Renal cortical epithelial cell (primary cell): ENCODE results near the gene PPL. TPM values are rescaled to one million over a fixed set of nuclear protein-coding genes. Genes with fewer than 3 reads are reported as not detected.
"Not testable (repeated sequence)": the region's sequence is repeated elsewhere in the genome, so short reads cannot be mapped to it uniquely, and the experiment has no call there.

Source experiments
- DNase-seq: peaks from one replicate; pipeline ENCODE4 v3.0.0-alpha.2; 2011; ENCODE audit warnings: low read depth
- total RNA-seq: library from RNA; depleted of rRNA; stranded (reverse); fragments of >200 nt; gene quantifications from 2 replicates; pipeline ENCODE4 v1.2.3, GENCODE V29; 2014

Gene PPL
- total RNA-seq, 1 donor from 2014 or later: 35.4 TPM

DNA sequence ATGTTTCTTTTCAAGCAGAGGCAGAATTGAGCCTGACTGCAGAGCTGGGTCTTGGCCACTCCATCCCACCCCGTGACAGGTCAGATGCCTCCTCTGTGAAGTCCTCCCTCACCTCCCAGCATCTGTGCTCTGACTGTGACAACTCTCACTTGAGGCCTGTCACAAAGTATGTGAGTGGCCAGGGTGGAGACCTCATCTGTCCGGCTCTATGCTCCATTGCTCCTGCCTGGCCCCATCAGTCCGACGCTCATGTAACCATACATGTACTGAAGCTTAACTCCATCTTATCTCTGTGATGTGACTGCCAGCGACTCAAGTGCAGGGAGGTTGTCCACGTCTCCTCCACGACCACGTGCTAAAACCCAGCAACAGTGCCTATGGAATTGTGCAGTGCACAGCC, 3.5 kb downstream of the PPL start:
- DNase-seq: no peak

DNA sequence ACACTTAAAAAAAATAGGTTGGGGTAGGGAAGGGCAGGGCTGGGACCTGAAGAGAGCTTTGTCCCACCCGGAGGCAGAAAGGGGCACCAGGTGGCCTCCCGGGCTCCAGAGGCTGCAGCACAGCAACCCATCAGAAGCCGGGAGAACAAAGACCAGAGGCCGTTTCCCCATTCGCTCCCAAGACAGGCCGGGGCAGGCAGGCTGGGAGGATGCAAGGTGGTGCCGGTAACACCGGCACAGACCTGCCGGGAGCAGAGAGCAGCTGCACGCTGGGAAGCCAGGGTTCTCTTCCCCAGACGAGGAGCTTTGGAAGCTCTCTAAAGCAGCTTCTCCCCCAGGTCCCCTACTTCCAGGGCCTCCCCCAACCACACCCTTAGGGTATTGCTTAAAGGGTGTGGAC, 5.6 kb downstream of the PPL start:
- DNase-seq: no peak

DNA sequence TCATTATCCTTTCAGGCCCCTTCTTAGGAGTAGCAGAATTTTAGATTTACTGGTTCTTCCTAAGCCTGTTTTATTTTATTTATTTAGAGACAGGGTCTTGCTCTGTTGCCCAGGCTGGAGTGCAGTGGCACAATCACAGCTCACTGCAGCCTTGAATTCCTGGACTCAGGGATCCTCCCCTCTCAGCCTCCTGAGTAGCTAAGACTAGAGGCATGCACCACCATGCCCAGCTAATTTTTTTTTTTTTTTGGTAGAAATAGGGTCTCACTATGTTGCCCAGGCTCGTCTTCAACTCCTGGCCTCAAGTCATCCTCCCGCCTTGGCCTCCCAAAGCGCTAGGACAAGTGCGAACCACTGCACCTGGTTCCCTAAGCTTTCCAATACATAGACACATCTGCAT, 7.3 kb downstream of the PPL start:
- DNase-seq: not testable (repeated sequence)

DNA sequence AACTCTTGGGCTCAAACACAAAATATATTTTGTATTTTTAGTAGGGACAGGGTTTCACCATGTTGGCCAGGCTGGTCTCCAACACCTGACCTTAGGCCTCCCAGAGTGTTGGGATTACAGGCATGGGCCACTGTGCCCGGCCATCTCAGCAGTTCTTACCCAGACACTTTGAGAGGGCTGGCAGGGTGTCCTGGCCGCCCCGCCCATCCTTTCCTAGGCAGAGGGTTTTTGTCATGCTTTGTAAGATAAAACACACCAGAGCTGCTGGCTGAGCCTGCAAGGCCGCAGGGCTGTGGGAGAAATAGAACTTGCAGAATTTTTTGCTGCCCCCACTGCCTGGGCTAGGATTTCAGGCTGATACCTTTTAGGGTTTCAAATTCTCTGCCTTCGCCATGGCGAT, 8.7 kb downstream of the PPL start:
- no peak for DNase-seq

DNA sequence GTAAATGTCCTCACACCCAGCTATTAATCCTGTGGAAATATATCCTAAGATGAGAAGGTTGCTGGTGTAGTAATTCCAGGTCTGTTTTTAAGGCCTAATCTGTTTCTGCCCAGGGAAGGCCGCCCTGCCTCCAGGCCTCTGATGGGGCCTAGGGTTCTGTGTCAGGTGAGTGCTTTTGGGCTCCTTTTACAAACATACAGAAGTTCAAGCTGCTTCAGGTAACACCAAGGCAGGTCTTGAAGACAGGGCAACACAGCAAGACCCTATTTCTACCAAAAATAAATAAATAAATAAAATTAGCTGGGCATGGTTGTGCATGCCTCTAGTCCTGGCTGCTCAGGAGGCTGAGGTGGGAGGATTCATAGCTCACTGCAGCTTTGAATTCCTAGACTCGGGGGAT, 9.3 kb downstream of the PPL start:
- no peak for DNase-seq

DNA sequence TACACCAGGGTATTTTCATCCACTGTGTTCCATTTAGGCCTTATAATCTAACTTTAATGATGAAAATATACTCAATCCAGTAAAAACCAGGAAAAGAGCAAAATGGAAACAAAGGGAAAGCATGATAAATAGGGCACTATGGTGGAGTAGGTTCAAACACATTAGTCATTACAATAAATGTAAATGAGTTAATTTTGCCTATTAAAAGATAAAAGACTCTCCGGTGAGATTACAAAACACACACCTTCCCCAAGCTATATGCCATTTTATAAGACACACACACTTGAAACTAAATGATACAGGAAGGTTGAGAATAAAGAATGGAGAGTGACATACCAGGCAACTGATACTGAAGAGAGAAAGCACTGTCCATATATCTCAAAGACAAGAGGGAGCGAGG, 10.0 kb downstream of the PPL start:
- DNase-seq: no peak

DNA sequence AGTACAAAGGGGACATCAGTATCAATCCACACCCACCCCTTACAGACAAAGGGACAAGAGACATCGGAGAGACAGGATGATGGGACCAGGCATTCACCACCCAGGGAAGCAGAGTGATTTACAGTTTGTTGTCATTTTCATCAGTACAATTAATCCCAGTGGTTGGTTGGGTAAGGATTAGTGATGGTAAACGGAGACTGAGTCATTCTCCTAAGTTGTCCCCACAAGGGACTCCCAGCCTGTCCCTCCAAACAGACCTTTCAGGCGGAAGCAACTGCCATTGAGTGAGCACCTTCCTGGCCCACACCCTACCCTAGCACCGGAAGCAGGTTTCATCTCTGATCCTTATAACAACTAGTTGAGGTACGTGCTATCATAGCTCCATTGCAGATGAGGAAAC, 11.2 kb downstream of the PPL start:
- no peak for DNase-seq

DNA sequence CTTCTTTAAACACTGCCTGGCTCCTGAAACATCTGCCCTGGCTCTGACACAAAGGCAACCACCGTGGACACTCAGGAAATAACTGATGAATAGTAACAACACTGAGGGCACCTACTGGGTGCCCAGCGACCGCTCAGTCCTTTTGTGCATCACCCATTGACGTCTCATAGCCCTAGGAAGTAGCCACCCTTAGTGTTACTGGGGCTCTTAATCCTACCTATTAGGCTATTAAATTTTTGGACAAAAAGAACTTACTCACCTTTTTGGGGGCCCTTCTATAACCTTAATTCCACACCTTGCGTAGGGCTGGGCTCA, 11.7 kb downstream of the PPL start:
- no peak for DNase-seq

DNA sequence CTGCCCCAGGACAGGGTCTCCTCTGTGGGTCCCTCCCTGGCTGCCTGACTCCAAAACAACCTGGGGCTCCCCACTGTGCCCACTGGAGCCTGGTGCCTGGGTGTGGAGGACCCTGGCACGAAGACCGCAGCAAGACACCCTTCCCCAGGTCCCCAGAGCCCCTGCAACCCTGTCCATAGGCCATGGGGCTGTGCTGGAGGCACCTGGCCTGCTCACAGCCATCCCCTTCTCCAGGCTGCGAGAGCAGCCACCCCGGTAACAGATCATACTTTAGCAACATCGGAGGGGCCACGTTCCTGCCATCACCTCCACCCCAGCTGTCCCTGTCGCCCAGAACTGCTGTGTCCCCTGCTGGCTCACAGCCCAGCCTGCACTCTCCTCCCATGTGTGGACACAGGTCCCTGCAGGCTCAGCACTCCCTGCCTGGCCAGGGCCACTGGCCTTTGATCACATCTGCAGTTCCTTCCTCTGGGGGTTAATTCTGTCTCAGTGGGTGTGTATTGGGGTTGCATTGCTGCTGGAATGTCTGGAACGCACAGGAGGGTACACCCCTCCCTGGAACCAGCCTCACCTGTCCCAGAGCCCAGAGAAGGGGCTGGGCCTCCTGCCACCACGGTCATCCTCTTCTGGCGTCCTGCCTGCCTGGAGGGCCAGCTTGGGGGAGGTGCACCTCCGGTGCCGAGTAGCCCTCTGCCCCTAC, 12.2 kb downstream of the PPL start:
- peak; percentile 52 for DNase-seq

DNA sequence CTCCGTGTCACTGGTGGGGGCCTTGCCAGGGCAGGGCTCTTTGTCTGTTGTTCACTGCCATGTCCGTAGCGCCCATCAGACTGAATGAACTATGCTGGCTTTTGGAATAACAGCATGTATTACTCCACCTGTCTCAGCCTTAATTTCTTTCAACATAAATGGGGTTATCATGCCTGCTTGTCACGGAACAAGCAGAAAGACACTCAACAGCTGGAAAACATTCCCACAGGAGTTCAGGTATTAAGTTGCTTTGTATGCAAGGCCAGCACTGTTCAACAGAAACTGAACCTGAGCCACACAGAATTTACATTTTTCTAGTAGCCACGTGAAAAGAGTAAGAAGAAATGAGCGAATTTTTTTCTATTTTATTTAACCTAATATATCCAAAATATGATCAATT, 13.1 kb downstream of the PPL start:
- DNase-seq: no peak

DNA sequence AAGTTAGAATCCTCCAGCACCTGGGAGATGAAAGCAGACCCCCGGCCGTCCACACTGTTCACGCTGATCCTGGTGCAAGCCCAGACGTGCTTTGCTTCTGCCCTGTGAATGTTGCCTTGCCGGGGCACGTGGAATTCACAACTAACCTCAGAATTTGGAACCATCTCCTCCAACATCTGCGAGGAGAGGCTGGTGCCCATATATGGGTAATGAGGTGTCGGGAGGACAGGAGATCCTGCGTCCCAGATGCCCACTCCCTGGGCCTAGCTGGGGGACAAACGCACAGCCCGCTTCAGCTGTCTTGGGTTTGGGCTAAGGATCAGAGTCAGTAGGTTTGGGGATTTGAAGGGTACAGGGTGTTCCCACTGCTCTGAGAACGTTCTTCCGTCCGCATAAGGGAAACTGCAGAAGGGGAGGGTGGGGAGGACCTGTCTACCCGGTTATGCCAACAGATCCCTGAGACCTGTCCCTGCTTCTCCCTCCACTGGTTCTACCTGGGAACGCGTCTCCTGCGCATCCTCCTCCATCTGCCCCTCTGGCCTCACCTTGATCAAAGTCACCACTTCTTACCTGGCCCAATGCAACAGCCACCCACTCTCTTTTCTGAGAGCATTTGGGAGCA, 14.1 kb downstream of the PPL start:
- no peak for DNase-seq

DNA sequence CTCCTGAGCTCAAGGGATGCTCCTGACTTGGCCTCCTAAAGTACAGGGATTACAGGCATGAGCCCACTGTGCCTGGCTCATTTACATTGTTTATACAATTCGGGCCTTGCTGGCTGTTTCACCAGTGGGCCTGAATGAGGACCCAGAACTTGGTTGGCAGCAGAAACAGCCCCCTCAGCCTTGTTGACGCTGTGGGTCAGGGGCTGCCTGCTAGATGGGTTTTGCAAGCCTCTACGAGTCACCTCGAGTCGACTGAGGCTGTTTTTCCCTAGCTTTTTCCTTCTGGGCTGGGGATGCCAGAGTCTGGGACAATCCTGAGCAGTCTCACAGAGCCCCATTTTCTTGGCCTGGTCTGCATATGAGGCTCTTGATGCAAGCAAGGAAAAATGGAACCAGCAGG, 16.1 kb downstream of the PPL start:
- no peak for DNase-seq

DNA sequence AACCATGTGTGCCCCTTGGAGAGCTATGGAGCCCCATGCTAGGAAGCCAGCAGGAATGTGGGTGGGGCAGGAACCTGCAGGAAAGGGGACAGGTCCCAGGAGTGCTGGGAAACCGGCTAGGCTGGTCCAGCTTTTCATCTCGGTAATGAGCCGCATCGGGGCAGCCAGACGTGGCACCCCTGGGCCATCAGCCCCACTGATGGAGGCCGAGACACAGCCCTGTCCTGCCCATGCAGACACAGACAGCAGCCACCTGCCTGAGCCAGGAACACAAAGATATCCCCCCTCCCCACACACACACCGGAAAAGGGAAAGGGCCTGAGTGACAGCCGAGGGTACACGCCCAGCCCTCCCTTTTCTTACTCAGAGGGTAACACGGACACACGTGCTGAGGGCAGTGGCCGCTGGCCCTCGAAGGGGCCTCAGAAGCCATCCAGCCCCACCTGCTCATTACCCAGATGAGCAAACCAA, 18.1 kb downstream of the PPL start:
- peak; percentile 36 for DNase-seq

DNA sequence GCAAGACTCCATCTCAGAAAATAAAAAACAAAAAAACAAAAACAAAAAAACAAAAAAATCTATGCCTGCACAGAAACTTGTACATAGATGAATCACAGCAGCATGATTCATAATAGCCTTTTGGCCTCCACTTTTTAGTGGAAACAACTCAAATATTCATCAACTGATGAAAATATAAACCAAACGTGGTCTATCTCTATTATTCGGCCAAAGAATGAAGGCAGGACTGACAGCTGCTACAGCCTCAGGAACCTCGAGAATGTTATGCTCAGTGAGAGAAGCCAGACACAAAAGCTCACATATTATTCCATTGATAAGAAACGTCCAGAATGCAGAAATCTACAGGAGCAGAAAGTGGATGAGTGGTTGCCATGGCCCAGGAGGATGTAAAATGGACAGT, 19.8 kb downstream of the PPL start:
- DNase-seq: peak; percentile 23

DNA sequence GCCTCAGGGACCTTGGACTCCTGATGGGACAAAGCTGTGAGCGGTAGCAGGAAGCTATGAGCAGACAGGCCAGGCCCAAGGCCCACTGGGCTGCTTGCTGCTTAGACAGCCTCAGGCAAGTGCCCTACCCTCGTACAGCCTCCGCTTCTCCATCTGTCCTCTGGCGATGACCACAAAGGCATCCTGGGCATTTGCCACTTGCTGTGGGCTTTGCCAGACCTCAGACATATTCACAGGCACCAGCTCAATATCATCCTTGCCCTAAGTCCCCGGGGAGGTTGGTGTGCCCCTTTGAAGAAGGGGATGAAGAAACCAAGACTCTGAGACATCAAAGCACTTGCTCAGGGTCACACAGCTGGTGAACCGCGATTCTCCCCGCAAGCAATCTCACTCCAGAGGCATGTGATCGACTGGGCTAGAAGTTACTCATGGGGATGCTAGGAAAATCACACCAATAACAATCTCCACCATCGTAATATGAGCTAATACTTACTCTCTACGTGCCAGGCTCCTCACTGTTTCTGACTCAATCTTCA, 21.7 kb downstream of the PPL start:
- DNase-seq: peak; percentile 80

DNA sequence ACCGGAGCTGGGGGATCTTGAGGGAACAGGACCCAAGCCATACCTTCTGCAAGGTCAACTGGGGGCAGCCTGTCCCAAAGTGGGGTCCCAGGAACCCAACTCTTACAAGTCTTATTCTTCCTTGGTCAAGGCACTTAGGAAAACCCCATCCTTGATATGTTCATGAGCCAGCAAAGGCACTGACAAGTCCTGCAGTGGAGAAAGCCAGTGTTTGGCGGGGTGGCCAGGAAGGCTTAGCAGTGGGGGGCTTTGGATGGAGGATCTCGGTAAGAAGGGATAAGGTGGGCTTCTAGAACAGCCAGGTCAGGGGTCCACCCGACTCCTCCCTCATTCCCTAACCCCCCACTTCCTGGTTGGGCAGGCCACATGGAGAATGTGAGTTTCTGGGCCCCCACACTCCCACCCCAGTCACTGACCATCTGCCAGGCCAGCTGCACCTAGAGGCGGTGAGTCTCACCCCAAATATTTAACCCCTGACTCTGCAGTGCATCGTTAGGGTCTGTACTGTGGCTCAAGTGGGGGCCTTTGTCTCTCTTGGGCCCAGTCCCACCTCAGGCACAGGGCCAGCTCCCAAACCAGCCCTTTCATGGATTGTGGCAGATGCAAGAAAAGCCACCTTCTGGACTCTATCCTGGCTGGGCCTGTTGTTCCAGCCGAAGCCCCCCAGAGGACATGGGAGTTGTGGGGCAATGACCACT, 22.3 kb downstream of the PPL start:
- DNase-seq: no peak

DNA sequence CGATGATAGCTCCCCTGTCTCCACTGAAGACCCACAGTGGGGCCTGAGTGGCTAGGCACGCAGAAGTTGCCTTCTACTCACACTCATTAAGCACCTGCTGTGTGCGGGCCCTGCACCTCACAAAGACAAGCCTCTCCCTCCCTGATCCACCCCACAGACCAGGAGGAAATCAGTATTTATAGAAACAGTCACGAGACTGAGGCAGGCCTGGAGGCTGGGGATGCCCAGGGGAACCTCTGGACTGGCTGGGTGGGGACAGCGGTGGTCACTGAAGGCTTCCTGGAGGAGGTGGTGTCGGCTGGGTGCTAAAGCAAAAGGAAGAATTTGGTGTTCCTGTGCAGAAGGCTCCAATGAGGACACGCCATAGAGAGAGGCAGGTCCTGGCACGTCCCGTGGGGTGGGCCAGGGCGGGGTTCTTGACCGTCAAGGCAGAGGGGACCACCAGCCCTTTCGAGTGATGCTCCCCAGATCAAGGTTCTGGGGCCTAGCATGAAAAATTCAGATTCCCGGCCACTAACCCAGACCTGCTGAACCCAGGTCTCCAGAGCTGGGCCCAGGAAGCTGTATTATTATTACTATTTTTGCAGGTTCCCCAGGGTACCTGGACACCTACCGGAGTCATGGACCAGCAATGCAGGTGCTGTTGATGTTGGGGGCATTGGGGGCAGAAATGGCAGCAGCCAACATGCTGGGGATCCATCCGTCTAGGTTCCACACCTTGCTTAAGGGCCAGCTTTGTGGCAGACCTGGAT, 23.0 kb downstream of the PPL start:
- no peak for DNase-seq

DNA sequence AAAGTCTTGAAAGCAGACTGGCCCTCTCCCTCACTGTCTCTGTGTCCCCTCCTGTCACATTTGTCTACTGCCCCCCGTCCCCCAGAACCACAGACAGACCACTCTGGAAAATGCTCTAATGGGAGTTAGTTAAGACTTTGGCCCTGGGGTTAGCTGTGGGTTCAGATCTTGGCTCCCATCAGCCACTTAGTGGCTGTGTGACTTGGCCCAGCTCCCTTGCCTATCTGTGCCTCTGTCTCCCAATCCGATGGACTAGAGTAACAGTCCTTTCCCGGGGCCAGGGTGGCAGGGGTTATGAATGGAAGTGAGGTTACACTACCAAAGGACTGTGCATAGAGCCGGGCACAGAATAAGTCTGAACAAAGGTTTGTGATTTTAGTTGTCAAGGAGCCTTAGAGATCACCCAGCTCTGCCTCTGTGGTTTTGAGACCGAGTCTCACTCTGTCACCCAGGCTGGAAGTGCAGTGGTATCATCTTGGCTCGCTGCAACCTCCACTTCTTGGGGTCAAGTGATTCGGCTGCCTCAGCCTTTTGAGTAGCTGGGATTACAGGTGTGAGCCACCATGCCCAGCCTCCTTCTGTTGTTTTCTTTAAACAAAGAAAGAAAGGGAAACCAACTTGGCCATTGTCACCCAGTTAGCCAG, 23.7 kb downstream of the PPL start:
- no peak for DNase-seq

DNA sequence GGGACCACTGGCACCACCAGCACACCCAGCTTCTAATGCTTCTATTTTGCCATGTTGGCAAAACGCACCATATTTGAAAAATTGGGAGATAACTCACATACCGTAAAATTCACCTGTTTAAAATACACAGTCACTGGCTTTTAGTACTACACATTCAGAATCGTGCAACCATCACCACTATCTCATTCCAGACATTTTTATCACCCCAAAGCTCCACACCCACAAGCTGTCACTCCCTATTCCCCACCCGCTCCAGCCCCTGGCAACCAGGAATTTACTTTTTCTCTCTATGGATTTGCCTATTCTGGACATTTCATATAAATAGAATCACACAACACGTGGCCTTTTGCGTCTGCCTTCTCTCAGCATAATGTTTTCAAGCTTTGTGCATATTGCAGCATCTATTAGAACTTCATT, 25.0 kb downstream of the PPL start:
- DNase-seq: peak; percentile 33

DNA sequence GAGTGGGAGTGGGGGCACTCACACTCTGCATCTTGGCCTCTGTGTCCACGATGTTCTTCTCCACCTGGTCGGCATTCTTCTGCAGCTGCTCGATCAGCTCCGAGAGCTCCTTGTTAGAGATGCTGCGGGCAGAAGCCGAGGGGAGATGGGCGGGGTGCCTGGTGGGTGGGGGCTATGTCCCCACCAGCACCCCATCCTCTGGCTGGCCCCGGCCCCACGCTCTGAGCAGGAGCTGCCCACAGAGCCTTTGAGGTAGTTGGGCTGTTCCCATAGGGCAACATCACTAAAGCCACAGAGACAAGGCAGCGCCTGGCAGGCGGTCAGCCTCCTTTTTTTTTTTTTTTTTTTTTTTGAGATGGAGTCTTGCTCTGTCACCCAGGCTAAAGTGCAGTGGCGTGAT, 26.1 kb downstream of the PPL start:
- DNase-seq: no peak

DNA sequence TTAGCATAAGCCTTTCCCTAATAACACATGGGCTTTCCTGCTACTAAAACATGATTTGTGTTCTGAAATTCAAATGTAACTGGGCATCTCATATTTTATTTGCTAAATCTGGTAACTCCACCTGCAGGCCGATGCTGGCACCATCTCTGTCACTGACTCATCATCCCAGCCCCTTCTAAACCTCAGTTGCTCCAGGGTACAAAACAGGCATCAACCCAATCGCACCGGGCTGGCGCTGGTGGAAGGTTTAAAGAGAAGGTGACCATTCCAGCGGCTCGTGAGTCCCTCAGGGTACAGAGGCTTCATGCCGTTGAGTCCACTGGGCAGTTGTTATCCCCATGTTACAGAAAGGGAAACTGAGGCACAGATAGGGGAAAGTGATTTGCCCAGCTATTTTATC, 27.1 kb downstream of the PPL start:
- no peak for DNase-seq

DNA sequence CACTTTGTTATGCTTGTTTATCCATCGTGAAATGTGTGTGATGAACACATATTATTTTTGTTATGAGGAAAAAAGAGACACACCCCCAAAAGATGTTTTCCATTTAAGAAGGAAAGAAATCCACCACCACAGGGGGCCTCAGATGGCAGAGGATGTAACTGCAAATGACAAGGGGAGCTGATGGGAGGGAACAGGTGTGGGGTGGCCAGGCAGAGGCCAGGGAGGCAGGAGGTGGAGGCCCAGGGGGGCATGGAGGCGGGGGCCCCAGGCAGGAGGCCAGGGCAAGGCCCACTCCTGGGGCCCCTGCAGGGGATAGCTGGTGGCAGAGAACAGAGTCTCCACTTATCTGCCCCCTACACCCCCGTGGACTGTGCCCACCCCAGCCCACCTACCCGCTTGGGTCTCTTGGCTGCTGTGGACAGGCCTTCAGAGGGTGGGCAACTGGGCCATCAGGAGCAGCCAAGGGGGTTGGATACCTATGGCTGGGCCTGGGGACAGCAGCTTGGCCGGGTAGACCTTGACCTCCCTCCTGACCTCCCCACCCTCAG, 28.0 kb downstream of the PPL start:
- no peak for DNase-seq
